ENCODE results near the gene STPG3.
A peak's percentile ranks its signal among the peaks of the same experiment; 100 is the strongest.

- TF ChIP-seq MXI1 (IDR thresholded peaks at IDR 0.05; ENCODE audit: borderline replicate concordance, low read depth, low read length) = no peak
- no peak for TF ChIP-seq ELK1 (IDR thresholded peaks at IDR 0.05; ENCODE audit: borderline replicate concordance, low read depth, low read length)
- no peak for TF ChIP-seq FOS (IDR thresholded peaks at IDR 0.05; ENCODE audit: low read depth, low read length)
- TF ChIP-seq NFE2L2 (IDR thresholded peaks at IDR 0.05; ENCODE audit: low read depth, low read length) = no peak
- peak; percentile 36 for TF ChIP-seq CTCF (conservative IDR thresholded peaks at IDR 0.05; ENCODE audit: low read depth, low read length)
- no peak for TF ChIP-seq MAFK (IDR thresholded peaks at IDR 0.05; ENCODE audit: low read depth, low read length)
- no peak for TF ChIP-seq POLR2A (IDR thresholded peaks at IDR 0.05; ENCODE audit: low read depth, low read length)
- TF ChIP-seq USF2 (IDR thresholded peaks at IDR 0.05; ENCODE audit: low read depth, low read length) = no peak
- 0 out of 2 replicates have a peak, but pooled peaks have one; percentile 22 for TF ChIP-seq RAD21 (IDR thresholded peaks at IDR 0.05; ENCODE audit: low read length)
Measured at GRCh38 chr9:137294681-137295237, 43.7 kb downstream of the STPG3 start.

All from IMR-90 (cell line).